NCI-H460 (cell line): ENCODE results near the gene BBS5. TPM values are rescaled to one million over a fixed set of nuclear protein-coding genes. Genes with fewer than 3 reads are reported as not detected.
A peak's percentile ranks its signal among the peaks of the same experiment; 100 is the strongest.
"Not testable (repeated sequence)": the region's sequence is repeated elsewhere in the genome, so short reads cannot be mapped to it uniquely, and the experiment has no call there.

Experiments used
- DNase-seq: peaks from one replicate; pipeline ENCODE4 v3.0.0-alpha.2; 2016; ENCODE audit warnings: low read depth; ENCODE audit errors: extremely low read depth
- total RNA-seq: library from RNA; depleted of rRNA; stranded (reverse); fragments of >200 nt; shearing (Covaris generic); gene quantifications from 2 replicates; pipeline ENCODE4 v1.2.3, GENCODE V29; 2014

The BBS5 gene
- total RNA-seq, 1 experiment from 2014 or later, result 5.4 TPM

DNA sequence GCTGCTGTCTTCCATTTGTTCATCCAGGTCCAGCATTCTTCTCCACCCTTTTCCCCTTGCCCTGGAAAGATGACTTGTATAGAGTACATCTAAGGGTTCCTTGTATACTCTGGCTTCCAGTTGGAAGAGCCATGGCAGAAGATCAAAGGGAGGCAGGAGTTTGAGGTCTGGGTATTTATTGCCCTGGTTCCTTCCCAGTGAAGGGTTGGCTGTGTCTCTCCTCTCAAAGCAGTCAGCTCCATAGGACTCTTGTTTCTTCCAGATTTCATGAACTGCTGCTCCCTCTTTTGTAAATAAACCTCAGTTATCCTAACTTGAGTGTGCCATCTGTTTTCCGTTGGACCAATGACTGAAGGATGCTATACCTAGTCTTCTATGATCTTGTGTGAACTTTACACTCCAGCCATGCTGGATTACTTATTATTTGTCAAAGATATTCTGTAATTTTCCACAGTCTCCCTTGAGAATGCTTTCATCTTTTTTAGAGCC, 6.4 kb downstream of the BBS5 start:
- DNase-seq, result no peak

DNA sequence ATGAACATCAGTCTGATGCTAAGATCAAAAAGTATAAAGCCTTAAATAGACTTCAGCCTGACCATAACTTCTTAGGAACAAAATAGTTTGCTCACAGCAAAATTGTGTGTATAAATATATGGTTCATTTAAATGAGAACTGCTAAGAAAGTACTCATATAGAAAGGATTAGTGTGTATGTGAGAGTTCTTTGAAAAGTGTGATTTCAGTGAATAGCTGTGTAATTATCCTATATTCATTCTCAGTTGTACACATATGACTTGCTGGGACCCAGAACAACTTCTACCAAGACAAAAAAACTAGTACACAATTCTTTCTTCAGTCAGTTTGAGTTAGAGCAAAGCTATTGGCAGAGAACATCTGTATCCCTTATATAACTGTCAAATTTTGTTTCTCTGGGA, 7.2 kb downstream of the BBS5 start:
- DNase-seq, result no peak

DNA sequence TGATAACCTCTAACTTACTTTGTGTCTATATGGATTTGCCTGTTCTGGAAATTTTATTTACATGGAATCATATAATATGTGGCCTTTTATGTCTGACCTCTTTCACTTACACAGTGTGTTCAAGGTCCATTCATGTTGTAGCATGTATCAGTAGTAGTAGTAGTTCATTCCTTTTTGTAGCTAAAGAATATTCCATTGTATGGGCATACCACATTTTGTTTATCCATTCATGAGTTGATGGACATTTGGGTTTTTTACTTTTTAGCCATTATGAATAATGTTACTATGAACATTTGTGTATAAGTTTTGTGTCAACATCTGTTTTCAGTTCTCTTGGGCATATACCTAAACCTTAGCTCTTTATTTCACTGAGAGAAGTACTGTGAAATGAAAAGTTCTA, 11.5 kb downstream of the BBS5 start:
- no peak for DNase-seq

DNA sequence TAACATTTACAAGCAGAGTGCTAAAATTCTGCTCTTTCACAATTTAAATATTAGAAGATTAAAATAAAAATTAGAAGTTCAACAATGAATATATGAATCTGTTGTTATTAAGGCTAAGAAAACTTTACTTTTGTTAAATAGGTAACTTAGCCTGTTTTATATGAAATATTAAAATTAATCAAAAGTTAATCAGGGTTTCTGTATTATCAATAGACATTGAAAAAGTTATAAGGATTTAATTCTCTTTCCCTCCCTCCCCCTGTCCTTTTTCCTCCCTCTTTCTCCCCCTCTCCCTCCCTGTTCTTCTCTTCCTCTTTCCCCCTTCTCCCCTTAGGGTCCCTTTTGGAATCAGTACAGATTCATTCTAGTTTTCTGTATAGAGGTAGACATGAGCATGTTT, 12.1 kb downstream of the BBS5 start:
- DNase-seq, result no peak

DNA sequence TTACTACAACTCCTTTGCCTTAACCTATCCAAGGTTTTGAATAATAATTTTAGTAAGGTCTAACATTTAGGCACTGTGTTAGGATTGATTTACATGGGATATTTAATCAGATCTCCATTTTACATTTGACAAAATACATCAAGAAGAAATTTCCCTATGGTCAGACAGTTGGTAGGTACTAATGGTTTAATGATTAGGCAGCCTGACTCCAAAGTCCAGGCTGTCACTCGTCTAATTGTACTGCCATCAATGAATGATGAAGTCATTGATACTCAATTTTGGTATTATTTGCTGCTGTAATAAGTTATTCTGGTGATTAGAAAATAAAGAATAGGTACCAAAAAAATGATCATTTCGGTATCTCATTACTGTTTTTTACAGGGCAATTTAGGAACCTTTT, 14.1 kb downstream of the BBS5 start:
- DNase-seq, result no peak

DNA sequence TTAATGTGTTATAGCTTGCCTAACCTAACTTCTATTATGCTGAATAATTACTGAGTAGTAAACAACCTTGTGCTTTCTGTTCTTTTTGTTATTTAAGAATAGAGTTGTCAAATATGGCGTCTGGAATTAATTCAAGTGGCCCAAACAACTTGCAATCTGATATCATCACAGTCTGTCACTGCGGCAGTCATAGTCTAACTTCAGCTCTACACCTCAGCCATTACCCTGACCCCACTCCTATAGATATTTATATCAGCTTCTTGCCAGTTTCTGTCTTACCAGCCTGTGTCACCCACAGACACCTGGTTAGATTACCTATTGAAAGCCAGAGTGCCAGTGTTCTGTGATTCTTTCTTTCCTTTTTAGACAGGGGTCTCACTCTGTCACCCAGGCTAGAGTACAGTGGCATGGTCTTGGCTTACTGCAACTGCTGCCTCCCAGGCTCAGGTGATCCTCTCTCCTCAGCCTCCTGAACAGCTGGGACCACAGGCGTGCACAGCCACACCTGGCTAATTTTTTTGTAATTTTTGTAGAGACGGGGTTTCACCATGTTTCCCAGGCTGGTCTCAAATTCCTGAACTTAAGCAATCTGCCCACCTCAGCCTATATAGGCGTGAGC, 16.1 kb downstream of the BBS5 start:
- DNase-seq, result no peak

DNA sequence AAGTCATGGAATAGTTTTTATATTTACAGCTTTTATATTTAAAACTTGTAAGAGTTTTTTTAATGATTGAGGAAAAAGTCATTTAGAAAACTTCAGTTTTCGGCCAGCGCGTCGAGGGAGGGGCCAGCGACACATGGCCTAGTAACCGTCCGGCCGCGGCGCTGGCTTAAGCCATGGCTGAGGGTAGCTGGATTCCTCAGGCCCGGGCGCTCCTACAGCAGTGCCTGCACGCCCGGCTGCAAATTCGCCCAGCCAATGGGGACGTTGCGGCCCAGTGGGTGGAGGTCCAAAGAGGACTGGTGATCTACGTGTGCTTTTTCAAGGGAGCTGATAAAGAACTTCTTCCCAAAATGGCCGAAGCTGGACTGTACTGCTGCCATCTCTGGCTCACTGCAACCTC, 25.4 kb downstream of the BBS5 start:
- DNase-seq, result no peak

DNA sequence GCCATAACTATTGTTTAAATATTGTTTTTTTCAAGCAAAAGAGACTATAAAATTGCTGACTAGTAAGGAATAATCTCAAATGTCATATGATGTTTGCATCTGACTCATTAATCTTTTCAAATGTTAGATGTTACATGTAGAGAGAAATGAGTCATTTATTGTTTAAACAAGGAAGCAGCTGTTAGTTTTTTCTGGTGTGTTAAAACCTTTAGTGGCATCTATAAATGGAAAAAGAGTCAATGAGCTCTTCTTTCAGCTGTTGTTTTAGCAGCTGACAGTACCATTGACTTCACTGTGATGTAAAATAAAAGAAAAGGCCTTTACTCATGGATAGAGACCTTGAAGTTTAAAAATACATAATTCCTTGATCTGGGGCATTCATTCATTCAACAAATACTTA, 28.4 kb downstream of the BBS5 start:
- DNase-seq, result peak; percentile 33

DNA sequence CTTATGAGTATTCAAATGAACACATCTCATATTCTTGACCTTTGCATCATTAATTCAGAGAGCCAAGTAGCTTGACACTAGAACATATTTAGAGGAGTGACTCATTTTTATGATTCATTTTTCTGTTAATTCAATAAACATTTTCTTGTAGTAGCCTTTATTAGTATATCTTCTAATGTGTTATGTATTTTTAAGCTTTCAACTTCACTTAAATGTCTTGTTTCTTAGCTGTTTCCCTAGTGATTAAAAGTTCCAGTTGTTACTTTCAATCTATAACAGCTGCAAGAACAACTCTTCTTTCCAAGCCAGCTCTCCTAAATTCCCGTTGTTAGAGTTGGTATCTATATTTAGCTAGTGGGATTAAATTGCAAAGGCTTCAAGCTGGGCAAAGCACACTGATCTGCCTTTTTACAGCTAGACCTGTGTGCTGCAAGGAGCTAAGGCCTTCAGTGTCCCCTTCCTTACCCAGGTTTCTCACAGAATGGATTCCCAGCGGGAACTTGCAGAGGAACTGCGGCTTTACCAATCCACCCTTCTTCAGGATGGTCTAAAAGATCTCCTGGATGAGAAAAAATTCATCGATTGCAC, 30.1 kb downstream of the BBS5 start, which contains the start of gene KLHL41:
TSS of gene KLHL41 (plus strand) at position 405 of the 588 bp plus-strand sequence. CDS start at position 482, 77 bp downstream.
- DNase-seq, result no peak

DNA sequence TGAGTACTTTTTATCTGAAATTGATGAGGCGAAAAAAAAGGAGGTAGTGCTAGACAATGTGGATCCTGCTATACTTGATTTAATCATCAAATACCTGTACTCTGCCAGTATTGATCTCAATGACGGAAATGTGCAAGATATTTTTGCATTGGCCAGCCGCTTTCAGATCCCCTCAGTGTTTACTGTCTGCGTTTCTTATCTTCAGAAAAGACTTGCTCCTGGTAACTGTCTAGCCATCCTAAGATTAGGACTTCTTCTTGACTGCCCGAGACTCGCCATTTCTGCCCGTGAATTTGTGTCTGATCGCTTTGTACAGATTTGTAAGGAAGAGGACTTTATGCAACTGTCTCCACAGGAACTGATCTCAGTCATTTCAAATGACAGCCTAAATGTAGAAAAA, 30.7 kb downstream of the BBS5 start:
- DNase-seq, result no peak

DNA sequence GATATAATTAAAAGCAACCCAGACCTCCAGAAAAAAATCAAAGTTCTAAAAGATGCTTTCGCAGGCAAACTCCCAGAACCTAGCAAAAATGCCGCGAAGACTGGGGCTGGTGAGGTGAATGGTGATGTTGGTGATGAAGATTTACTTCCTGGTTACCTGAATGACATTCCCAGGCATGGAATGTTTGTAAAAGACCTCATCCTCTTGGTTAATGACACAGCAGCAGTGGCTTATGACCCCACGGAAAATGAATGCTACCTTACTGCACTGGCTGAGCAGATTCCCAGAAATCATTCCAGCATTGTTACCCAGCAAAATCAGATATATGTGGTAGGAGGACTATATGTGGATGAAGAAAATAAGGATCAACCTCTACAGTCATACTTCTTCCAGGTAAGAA, 31.2 kb downstream of the BBS5 start:
- no peak for DNase-seq

DNA sequence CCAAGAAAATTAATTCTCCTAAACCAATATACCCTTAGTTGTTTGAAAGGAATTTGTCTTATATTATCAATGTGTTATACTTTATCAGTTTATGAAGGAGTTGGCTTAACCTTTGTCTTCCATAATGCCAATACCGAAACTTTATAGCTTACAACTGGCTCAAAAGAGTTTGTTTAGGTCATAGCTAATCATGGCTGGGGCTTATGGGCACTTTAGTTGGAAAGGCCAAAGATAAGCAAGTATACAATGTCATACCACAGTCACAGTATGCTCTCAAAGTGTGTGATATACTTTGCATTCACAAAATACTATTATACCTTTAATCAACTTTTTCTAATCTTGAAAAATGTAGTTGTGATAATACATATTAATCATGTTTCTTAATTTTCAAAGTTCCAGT, 32.5 kb downstream of the BBS5 start:
- DNase-seq, result no peak

DNA sequence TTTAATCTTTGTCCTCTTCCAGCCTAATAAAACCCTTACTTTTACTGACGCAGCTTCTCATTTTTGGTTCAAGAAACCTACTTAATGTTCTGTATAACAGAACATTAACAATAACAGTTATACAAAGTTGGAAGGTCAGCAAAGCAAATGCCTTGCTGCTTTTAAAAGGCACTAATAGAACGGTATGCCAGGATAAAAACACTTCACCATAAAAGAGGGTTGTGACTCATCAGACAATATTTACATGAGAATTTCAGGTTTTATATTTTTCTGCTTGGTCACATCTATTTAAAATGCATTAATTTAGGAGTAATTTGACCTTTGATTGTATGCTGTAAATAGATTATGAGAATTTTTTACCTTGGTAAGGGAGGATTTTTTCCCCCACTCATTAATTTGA, 33.2 kb downstream of the BBS5 start:
- no peak for DNase-seq

DNA sequence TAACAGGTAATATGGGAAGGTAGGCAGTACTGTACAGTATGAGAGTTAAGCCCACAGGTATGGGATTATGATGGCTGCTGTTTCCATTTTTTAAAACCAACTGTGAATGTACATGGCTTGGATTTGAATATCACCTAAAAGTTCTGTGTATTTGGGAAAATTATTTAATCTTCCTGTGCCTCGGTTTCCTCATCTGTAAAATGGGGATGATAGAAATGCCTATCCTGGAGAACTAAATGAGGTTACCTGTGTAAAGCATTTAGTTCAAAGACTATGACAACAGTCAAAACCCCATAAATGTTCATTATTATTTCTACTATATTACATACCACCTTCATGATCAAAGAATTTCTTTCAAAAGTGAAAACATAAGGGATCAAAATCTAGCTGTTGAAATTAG, 33.8 kb downstream of the BBS5 start:
- DNase-seq, result no peak

DNA sequence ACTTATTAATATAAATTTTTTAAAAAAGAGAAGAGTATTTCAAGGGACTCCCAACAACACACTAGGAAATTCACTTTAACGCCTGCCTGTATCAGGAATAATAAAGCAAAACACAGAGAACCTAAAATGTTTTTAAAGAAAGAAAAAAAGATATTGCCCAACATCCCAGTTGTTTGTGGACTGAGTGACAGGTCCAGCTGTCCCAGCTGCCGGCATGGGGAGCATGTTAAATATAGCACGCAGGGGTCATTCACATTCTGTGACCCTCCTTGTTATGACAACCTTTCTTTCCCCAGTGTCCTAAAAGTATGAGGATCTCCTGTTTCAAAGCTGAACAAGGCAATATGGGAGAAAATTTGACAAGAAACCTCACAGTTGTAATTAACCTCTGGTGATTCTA, 34.6 kb downstream of the BBS5 start:
- DNase-seq, result no peak

DNA sequence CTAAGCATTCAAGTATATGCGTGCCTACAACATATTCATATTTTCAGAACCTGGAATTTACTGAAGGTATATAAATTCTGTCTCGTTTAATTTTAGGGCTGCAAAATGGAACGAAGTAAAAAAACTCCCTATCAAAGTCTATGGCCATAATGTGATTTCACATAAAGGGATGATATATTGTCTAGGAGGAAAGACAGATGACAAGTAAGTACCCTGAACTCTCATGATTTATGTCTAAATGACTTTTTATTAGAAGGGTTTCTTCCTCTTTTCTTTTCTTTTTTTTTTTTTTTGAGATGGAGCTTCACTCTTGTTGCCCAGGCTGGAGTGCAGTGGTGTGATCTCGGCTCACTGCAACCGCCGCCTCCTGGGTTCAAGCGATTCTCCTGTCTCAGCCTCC, 35.5 kb downstream of the BBS5 start:
- not testable (repeated sequence) for DNase-seq

DNA sequence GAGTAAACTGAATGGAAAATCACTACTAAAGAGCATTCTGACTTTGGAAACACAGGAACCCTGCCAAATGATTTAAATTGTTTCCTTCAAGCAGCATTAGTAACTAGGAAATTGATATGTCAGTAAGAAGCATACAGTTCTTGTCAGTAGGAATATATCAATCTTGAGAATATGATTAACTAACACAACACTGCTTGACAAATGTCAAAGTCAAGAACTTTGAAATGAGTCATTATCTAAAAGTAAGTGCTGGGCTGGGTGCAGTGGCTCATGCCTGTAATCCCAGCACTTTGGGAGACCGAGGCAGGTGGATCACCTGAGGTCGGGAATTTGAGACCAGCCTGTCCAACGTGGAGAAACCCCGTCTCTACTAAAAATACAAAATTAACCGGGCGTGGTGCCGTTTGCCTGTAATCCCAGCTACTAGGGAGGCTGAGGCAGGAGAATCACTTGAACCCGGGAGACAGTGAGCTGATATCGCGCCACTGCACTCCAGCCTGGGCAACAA, 37.2 kb downstream of the BBS5 start:
- DNase-seq, result not testable (repeated sequence)

DNA sequence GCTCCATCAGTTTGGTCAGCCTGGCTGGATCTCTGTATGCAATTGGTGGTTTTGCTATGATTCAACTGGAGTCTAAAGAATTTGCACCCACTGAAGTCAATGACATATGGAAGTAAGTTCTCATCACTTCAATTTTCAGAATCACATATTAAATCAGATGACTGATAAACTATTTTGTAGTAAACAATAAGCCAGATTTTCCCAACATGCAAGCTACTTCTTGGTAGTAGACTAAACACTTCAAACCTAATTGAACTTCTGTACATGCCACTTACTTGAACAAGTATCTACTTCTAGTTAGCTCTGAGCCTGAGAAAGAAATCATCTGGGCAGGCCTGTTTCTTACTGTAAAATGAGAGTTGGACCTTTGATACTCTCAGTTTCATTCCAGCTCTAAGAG, 41.6 kb downstream of the BBS5 start:
- DNase-seq, result no peak

DNA sequence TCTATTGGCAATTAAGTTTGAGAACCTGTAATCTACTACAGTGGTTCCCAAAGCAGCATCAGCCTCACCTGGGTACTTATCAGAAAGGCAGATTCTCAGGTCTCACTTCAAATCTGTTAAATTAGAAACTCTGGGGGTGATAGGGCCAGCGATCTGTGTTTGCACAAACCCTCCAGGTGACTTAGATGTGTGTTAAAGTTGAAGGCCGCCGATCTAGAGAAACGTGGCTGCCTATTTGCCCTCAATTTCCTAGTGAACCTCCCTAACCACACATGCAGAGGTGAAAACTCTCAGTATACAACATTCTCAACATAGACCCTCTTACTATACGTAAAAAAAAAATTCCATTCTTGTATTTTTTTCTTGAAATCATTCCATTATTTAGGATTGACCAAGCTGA, 44.4 kb downstream of the BBS5 start:
- DNase-seq, result no peak

DNA sequence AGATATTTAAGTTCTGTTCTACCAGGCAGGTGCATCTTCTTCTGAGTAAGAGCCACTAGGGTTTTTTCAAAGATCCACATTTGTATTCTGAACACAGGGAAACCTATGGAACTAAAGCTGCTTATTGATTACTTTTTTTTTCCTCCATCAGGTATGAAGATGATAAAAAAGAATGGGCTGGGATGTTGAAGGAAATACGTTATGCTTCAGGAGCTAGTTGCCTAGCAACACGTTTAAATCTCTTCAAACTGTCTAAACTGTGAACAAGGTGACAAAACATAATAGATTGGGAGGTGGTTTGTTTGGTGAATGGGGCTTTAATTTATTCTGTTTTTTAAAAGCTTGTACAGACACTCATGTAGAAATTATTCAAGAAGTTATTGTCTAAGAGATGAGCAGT, 46.1 kb downstream of the BBS5 start:
- no peak for DNase-seq

DNA sequence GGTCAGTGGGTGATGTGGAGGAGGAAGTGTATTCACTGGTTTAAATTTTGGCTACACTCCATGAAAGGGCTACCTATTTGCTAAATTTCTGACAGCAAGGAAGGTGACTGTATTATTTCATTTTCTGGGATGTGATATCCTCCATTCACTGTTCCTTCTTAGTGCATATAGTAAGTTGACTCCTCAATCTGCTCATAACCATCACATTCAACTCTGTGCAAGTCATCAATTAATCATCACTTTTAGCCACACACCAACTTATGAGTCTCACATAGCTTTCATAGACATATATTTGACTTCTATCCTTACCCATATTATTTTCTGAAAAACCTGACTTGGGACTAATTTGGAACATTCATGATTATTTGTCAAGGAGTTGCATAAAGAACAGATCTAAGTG, 47.2 kb downstream of the BBS5 start:
- DNase-seq, result no peak

DNA sequence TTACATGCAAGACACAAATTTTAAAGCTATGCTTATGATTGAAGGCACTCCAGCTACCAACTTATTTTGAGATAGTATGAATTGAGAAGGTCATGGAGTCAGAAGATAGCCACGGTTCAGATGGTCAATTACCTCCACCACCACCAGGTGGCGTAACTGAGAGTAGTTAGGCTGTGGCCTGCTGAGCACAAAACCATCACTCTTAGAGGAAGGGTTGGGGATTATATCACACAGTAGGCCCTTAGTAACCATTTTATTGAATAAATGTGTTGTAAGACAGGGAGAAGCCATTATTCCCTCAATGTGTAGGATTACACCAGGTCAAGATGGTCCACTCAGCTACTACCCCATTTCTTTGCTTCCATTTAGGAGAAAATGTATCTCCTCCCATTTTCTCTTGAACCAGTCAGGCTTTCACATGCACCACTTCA, 49.0 kb downstream of the BBS5 start:
- peak; percentile 70 for DNase-seq
